Putamen (tissue), 1 donor: ENCODE measurements around the gene EPM2AIP1.
"Not testable (repeated sequence)": the region's sequence is repeated elsewhere in the genome, so short reads cannot be mapped to it uniquely, and the experiment has no call there.

Source experiments
- DNase-seq: peaks from one replicate; pipeline ENCODE4 v3.0.0-alpha.2; 2016; ENCODE audit warnings: low spot score

Gene EPM2AIP1

GRCh38 chr3:36992806-36993325, at the start of gene EPM2AIP1:
Gene EPM2AIP1, minus strand, starts transcription at chr3:36993131. Its CDS starts 54 bp downstream, at chr3:36993077.
- no peak for DNase-seq

GRCh38 chr3:37042712-37043111, 49.8 kb upstream of the EPM2AIP1 start:
- not testable (repeated sequence) for DNase-seq

GRCh38 chr3:37041546-37042195, 48.7 kb upstream of the EPM2AIP1 start:
- DNase-seq, result no peak

GRCh38 chr3:37040231-37040630, 47.3 kb upstream of the EPM2AIP1 start:
- DNase-seq, result no peak

GRCh38 chr3:37039161-37039846, 46.4 kb upstream of the EPM2AIP1 start:
- DNase-seq, result no peak

GRCh38 chr3:37037352-37037751, 44.4 kb upstream of the EPM2AIP1 start:
- no peak for DNase-seq

- peak; percentile 69 for DNase-seq
These were observed 40.0 kb upstream of the EPM2AIP1 start for GRCh38 chr3:37032961-37033360.

GRCh38 chr3:37031096-37031682, 38.3 kb upstream of the EPM2AIP1 start:
- DNase-seq, result no peak

- no peak for DNase-seq
These were observed 37.7 kb upstream of the EPM2AIP1 start for GRCh38 chr3:37030588-37030987.

- no peak for DNase-seq
These were observed 36.7 kb upstream of the EPM2AIP1 start for GRCh38 chr3:37029516-37030163.

- DNase-seq, result no peak
These were observed 36.2 kb upstream of the EPM2AIP1 start for GRCh38 chr3:37029111-37029510.

GRCh38 chr3:37028329-37028728, 35.4 kb upstream of the EPM2AIP1 start:
- DNase-seq, result no peak

GRCh38 chr3:37026851-37027250, 33.9 kb upstream of the EPM2AIP1 start:
- DNase-seq, result no peak

GRCh38 chr3:37025561-37026335, 32.8 kb upstream of the EPM2AIP1 start:
- no peak for DNase-seq

GRCh38 chr3:37024820-37025405, 32.0 kb upstream of the EPM2AIP1 start:
- DNase-seq, result no peak

GRCh38 chr3:37024092-37024491, 31.2 kb upstream of the EPM2AIP1 start:
- no peak for DNase-seq

- DNase-seq, result no peak
These were observed 24.8 kb upstream of the EPM2AIP1 start for GRCh38 chr3:37017683-37018082.

GRCh38 chr3:37016903-37017302, 24.0 kb upstream of the EPM2AIP1 start:
- DNase-seq, result no peak

GRCh38 chr3:37015642-37016041, 22.7 kb upstream of the EPM2AIP1 start:
- no peak for DNase-seq

GRCh38 chr3:37014620-37015019, 21.7 kb upstream of the EPM2AIP1 start:
- no peak for DNase-seq
